ELR (cell line): ENCODE measurements around the gene RAB3GAP1.
"Not testable (repeated sequence)": the region's sequence is repeated elsewhere in the genome, so short reads cannot be mapped to it uniquely, and the experiment has no call there.

ENCODE experiments used
- DNase-seq: peaks from one replicate; pipeline ENCODE4 v3.0.0-alpha.2; 2015; ENCODE audit warnings: low read depth

Gene RAB3GAP1

GRCh38 chr2:135055182-135055786 lies 3.2 kb downstream of the RAB3GAP1 start:
- peak; percentile 80 for DNase-seq

- DNase-seq: no peak
Observed at GRCh38 chr2:135056790-135057189, 4.7 kb downstream of the RAB3GAP1 start.

- DNase-seq: no peak
Observed at GRCh38 chr2:135059577-135059976, 7.5 kb downstream of the RAB3GAP1 start.

GRCh38 chr2:135063210-135063609 lies 11.1 kb downstream of the RAB3GAP1 start:
- DNase-seq: no peak

- no peak for DNase-seq
Observed at GRCh38 chr2:135064149-135064548, 12.1 kb downstream of the RAB3GAP1 start.

GRCh38 chr2:135066710-135067109 lies 14.6 kb downstream of the RAB3GAP1 start:
- DNase-seq: peak; percentile 10

GRCh38 chr2:135072125-135072997 lies 20.3 kb downstream of the RAB3GAP1 start:
- peak; percentile 45 for DNase-seq

- no peak for DNase-seq
Observed at GRCh38 chr2:135074216-135074615, 22.1 kb downstream of the RAB3GAP1 start.

GRCh38 chr2:135076556-135076955 lies 24.5 kb downstream of the RAB3GAP1 start:
- no peak for DNase-seq

- no peak for DNase-seq
Observed at GRCh38 chr2:135078417-135078816, 26.3 kb downstream of the RAB3GAP1 start.

GRCh38 chr2:135086222-135086621 lies 34.1 kb downstream of the RAB3GAP1 start:
- no peak for DNase-seq

GRCh38 chr2:135089597-135089996 lies 37.5 kb downstream of the RAB3GAP1 start:
- DNase-seq: not testable (repeated sequence)

- no peak for DNase-seq
Observed at GRCh38 chr2:135091681-135092080, 39.6 kb downstream of the RAB3GAP1 start.

- DNase-seq: no peak
Observed at GRCh38 chr2:135093193-135093592, 41.1 kb downstream of the RAB3GAP1 start.

- no peak for DNase-seq
Observed at GRCh38 chr2:135093670-135094330, 41.7 kb downstream of the RAB3GAP1 start.

- no peak for DNase-seq
Observed at GRCh38 chr2:135094508-135094907, 42.4 kb downstream of the RAB3GAP1 start.

- peak; percentile 70 for DNase-seq
Observed at GRCh38 chr2:135095591-135095990, 43.5 kb downstream of the RAB3GAP1 start.

GRCh38 chr2:135096665-135097446 lies 44.8 kb downstream of the RAB3GAP1 start:
- DNase-seq: peak; percentile 17

GRCh38 chr2:135097532-135098231 lies 45.6 kb downstream of the RAB3GAP1 start:
- DNase-seq: no peak

GRCh38 chr2:135099802-135100483 lies 47.9 kb downstream of the RAB3GAP1 start:
- no peak for DNase-seq

- DNase-seq: no peak
Observed at GRCh38 chr2:135103843-135104242, 51.8 kb downstream of the RAB3GAP1 start.
